GM23338 (cell line): ENCODE measurements around the gene MMD.
"Not testable (repeated sequence)": the region's sequence is repeated elsewhere in the genome, so short reads cannot be mapped to it uniquely, and the experiment has no call there.

Experiments
- CREB1 ChIP-seq: fragments of 250-450 bp; sonication (Bioruptor Pico); IDR thresholded peaks from 2 replicates; pipeline ENCODE4 v1.5.0; 2020; ENCODE audit warnings: low read depth, mild to moderate bottlenecking, moderate library complexity
- CTCF ChIP-seq, 2 experiments: fragments of 200-600 bp in 1 of 2; sonication (generic) in 1 of 2; conservative IDR thresholded peaks; 2 replicates each; pipeline versions ENCODE4 v1.5.1 to v1.6.1; 2016 to 2017; ENCODE audit warnings: antibody characterized with exemption in 2 of 2, low read depth in 2 of 2, mild to moderate bottlenecking in 2 of 2, moderate library complexity in 1 of 2
- EZH2 ChIP-seq: fragments of 200-600 bp; sonication (generic); IDR thresholded peaks from one replicate; pipeline ENCODE4 v1.8.0; 2017; ENCODE audit warnings: antibody characterized with exemption, mild to moderate bottlenecking, low read depth; ENCODE audit not compliant: unreplicated experiment
- JUNB ChIP-seq: IDR thresholded peaks from one replicate; pipeline ENCODE4 v1.6.1; 2016; ENCODE audit warnings: antibody characterized with exemption; ENCODE audit not compliant: unreplicated experiment
- POLR2AphosphoS5 ChIP-seq: IDR thresholded peaks from 2 replicates; pipeline ENCODE4 v1.6.1; 2016; ENCODE audit warnings: antibody characterized with exemption, low read depth
- TF ChIP-seq, protein P1 (sequence below): IDR thresholded peaks from one replicate; pipeline ENCODE4 v1.6.1; 2018; ENCODE audit warnings: antibody characterized with exemption; ENCODE audit not compliant: unreplicated experiment

- TF ChIP-seq CTCF (conservative IDR thresholded peaks at IDR 0.05; ENCODE audit: low read depth in 2 of 2); POLR2AphosphoS5; EZH2; CREB1 (CRISPR knock-in tag); JUNB: not testable (repeated sequence)
- TF ChIP-seq, protein P1, sequence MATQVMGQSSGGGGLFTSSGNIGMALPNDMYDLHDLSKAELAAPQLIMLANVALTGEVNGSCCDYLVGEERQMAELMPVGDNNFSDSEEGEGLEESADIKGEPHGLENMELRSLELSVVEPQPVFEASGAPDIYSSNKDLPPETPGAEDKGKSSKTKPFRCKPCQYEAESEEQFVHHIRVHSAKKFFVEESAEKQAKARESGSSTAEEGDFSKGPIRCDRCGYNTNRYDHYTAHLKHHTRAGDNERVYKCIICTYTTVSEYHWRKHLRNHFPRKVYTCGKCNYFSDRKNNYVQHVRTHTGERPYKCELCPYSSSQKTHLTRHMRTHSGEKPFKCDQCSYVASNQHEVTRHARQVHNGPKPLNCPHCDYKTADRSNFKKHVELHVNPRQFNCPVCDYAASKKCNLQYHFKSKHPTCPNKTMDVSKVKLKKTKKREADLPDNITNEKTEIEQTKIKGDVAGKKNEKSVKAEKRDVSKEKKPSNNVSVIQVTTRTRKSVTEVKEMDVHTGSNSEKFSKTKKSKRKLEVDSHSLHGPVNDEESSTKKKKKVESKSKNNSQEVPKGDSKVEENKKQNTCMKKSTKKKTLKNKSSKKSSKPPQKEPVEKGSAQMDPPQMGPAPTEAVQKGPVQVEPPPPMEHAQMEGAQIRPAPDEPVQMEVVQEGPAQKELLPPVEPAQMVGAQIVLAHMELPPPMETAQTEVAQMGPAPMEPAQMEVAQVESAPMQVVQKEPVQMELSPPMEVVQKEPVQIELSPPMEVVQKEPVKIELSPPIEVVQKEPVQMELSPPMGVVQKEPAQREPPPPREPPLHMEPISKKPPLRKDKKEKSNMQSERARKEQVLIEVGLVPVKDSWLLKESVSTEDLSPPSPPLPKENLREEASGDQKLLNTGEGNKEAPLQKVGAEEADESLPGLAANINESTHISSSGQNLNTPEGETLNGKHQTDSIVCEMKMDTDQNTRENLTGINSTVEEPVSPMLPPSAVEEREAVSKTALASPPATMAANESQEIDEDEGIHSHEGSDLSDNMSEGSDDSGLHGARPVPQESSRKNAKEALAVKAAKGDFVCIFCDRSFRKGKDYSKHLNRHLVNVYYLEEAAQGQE, result not testable (repeated sequence)
These were observed 44.1 kb upstream of the MMD start for GRCh38 chr17:55465771-55466170.
